Measurements from ENCODE around the gene BAZ2A.
"Not testable (repeated sequence)": the region's sequence is repeated elsewhere in the genome, so short reads cannot be mapped to it uniquely, and the experiment has no call there.

Gene BAZ2A

DNA sequence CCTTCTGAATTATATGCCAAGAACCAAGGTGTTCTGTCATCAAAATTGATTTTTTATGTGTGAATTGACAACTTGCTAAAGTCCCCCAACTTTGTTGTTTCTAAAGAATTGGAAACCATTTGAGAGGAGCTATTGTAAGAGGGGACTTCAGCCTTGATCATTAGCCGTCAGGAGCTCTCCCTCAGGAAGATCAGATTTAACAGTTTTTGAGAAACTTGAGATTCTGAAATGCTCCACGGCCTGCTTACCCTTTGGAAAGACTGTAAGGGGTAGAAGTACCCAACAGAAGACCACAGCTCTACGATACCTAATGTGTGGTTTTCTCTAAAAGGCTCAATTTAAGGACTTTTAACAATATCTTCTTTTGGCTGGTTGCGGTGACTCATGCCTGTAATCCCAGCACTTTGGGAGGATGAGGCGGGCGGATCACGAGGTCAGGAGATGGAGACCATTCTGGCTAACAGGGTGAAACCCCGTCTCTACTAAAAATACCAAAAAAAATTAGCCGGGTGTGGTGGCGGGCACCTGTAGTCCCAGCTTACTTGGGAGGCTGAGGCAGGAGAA, 51.1 kb downstream of the BAZ2A start:
- Histone ChIP-seq H4K20me1 (ENCODE audit: control insufficient read depth, insufficient read depth, low read depth, low read length) (no peaks in the 10 kb centered on the region), H3K4me1 (ENCODE audit: control insufficient read depth, low read length) (no peaks in the 10 kb centered on the region), H3K27ac (ENCODE audit: low read depth, low read length) (no peak overlapping the region), H3K9me3 (ENCODE audit: control insufficient read depth, insufficient read depth, low read length) (no peaks in the 10 kb centered on the region), H3K36me3 (ENCODE audit: control insufficient read depth, low read length) (no peaks in the 10 kb centered on the region), H3K4me3 (ENCODE audit: low read length) (no peak overlapping the region), H3K4me2 (ENCODE audit: low read length) (no peak overlapping the region), H3K27me3 (ENCODE audit: control insufficient read depth, low read length) (peaks cover 2% of the 10 kb centered on the region; the same call in 1 of the 2 replicates), H3K79me2 (ENCODE audit: control insufficient read depth, low read length) (no peaks in the 10 kb centered on the region), H3K9me2 (replicated peaks; ENCODE audit: control insufficient read depth, low read length) (no peaks in the 10 kb centered on the region), H3F3A (ENCODE audit: control insufficient read depth, insufficient read depth) (0 out of 2 replicates have a peak, but pooled peaks cover 5% of the 10 kb centered on the region)
- TF ChIP-seq, protein P1, sequence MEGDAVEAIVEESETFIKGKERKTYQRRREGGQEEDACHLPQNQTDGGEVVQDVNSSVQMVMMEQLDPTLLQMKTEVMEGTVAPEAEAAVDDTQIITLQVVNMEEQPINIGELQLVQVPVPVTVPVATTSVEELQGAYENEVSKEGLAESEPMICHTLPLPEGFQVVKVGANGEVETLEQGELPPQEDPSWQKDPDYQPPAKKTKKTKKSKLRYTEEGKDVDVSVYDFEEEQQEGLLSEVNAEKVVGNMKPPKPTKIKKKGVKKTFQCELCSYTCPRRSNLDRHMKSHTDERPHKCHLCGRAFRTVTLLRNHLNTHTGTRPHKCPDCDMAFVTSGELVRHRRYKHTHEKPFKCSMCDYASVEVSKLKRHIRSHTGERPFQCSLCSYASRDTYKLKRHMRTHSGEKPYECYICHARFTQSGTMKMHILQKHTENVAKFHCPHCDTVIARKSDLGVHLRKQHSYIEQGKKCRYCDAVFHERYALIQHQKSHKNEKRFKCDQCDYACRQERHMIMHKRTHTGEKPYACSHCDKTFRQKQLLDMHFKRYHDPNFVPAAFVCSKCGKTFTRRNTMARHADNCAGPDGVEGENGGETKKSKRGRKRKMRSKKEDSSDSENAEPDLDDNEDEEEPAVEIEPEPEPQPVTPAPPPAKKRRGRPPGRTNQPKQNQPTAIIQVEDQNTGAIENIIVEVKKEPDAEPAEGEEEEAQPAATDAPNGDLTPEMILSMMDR (IDR thresholded peaks at IDR 0.05; ENCODE audit: low read depth, low read length, poor library complexity, severe bottlenecking), result no peak
- TF ChIP-seq EZH2phosphoT487 (IDR thresholded peaks at IDR 0.05; ENCODE audit: borderline replicate concordance, low read length), result no peak

DNA sequence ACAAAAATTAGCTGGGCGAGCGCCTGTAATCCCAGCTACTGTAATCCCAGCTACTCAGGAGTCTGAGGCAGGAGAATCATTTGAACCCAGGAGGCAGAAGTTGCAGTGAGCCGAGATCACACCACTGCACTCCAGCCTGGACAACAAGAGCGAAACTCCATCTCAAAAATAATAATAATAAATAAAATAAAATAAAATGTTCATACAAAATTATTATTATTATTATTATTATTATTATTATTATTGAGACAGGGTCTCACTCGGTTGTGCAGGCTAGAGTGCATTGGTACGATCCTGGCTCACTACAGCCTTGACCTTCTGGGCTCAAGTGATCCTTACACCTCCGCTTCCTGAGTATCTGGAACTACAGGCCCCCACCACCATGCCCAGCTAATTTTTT, 52.9 kb downstream of the BAZ2A start:
- H3K36me3 ChIP-seq (ENCODE audit: control insufficient read depth, low read length), result not testable (repeated sequence)

DNA sequence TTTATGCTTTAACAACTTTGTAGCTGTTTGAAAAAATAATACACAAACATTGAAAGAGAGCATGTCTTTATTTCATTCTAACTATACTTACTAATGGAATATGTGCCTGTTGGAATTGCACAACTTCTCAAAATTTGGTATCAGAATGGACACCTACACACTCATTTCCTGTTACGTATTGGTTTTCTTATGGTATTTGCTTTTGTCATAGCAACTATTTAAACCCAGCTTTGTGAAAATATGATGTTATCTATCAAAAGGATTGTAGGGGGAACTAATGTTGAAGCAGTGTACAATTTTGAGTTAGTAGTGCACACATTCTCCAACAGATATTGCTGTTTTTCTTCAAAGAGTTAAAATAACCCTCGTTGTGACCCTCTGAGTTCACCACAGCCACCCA, 55.9 kb downstream of the BAZ2A start:
- no peaks in the 10 kb centered on the region for H3K9me2 ChIP-seq (replicated peaks; ENCODE audit: control insufficient read depth, low read length)
- no peak for TF ChIP-seq EZH2phosphoT487 (IDR thresholded peaks at IDR 0.05; ENCODE audit: borderline replicate concordance, low read length)
- TF ChIP-seq, protein P1 (IDR thresholded peaks at IDR 0.05; ENCODE audit: low read depth, low read length, poor library complexity, severe bottlenecking), result no peak
- no peak overlapping the region for H3K4me3 ChIP-seq (ENCODE audit: low read length)
- H3K36me3 ChIP-seq (ENCODE audit: control insufficient read depth, low read length), result no peaks in the 10 kb centered on the region
- H3K79me2 ChIP-seq (ENCODE audit: control insufficient read depth, low read length), result no peaks in the 10 kb centered on the region
- no peaks in the 10 kb centered on the region; the same call in 1 of the 2 replicates for H3K4me1 ChIP-seq (ENCODE audit: control insufficient read depth, low read length)
- no peaks in the 10 kb centered on the region for H4K20me1 ChIP-seq (ENCODE audit: control insufficient read depth, insufficient read depth, low read depth, low read length)
- peaks cover 32% of the 10 kb centered on the region for H3K27me3 ChIP-seq (ENCODE audit: control insufficient read depth, low read length)
- H3K4me2 ChIP-seq (ENCODE audit: low read length), result peak overlapping the region; percentile 28; the same call in 1 of the 2 replicates
- 0 out of 2 replicates have a peak, but pooled peaks cover 3% of the 10 kb centered on the region for H3F3A ChIP-seq (ENCODE audit: control insufficient read depth, insufficient read depth)
- H3K27ac ChIP-seq (ENCODE audit: low read depth, low read length), result no peak overlapping the region
- no peaks in the 10 kb centered on the region for H3K9me3 ChIP-seq (ENCODE audit: control insufficient read depth, insufficient read depth, low read length)

More for the DNA sequence above, 52.9 kb downstream of the BAZ2A start:
- not testable (repeated sequence) for H3K4me3 ChIP-seq (ENCODE audit: low read length); H4K20me1 ChIP-seq (ENCODE audit: control insufficient read depth, insufficient read depth, low read depth, low read length); H3K27me3 ChIP-seq (ENCODE audit: control insufficient read depth, low read length); H3K79me2 ChIP-seq (ENCODE audit: control insufficient read depth, low read length); H3K27ac ChIP-seq (ENCODE audit: low read depth, low read length); H3F3A ChIP-seq (ENCODE audit: control insufficient read depth, insufficient read depth); H3K4me2 ChIP-seq (ENCODE audit: low read length); H3K9me3 ChIP-seq (ENCODE audit: control insufficient read depth, insufficient read depth, low read length); H3K4me1 ChIP-seq (ENCODE audit: control insufficient read depth, low read length); H3K9me2 ChIP-seq (replicated peaks; ENCODE audit: control insufficient read depth, low read length)

DNA sequence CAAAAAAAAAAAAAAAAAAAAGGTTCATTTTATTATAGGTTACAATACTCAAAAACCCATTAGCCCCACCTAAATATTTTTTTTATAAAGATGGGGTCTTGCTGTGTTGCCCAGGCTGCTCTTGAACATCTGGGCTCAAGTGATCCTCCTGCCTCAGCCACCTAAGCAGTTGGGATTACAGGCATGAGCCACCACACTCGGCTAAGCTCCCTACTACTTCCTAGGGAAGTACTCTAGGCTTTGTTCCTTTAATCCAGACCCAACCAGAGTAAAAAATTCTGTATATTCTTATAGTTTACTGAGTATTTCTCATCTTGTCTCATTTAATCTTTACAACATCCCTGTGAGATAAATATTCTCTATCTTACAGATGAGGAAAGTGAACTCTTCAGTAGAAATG, 57.8 kb downstream of the BAZ2A start:
- H3K4me1 ChIP-seq (ENCODE audit: control insufficient read depth, low read length), result no peaks in the 10 kb centered on the region; the same call in 1 of the 2 replicates
- no peaks in the 10 kb centered on the region for H3K9me2 ChIP-seq (replicated peaks; ENCODE audit: control insufficient read depth, low read length)
- H3K79me2 ChIP-seq (ENCODE audit: control insufficient read depth, low read length), result no peaks in the 10 kb centered on the region
- no peaks in the 10 kb centered on the region for H3K36me3 ChIP-seq (ENCODE audit: control insufficient read depth, low read length)
- no peak overlapping the region for H3K4me2 ChIP-seq (ENCODE audit: low read length)
- no peaks in the 10 kb centered on the region for H3K9me3 ChIP-seq (ENCODE audit: control insufficient read depth, insufficient read depth, low read length)
- no peak overlapping the region for H3K27ac ChIP-seq (ENCODE audit: low read depth, low read length)
- H3K27me3 ChIP-seq (ENCODE audit: control insufficient read depth, low read length), result peaks cover 36% of the 10 kb centered on the region
- TF ChIP-seq, protein P1 (IDR thresholded peaks at IDR 0.05; ENCODE audit: low read depth, low read length, poor library complexity, severe bottlenecking), result no peak
- TF ChIP-seq EZH2phosphoT487 (IDR thresholded peaks at IDR 0.05; ENCODE audit: borderline replicate concordance, low read length), result no peak
- 0 out of 2 replicates have a peak, but pooled peaks cover 3% of the 10 kb centered on the region for H3F3A ChIP-seq (ENCODE audit: control insufficient read depth, insufficient read depth)
- H3K4me3 ChIP-seq (ENCODE audit: low read length), result no peak overlapping the region
- no peaks in the 10 kb centered on the region for H4K20me1 ChIP-seq (ENCODE audit: control insufficient read depth, insufficient read depth, low read depth, low read length)
